ENCODE results near the gene CCDC146.

CCDC146 gene

DNA sequence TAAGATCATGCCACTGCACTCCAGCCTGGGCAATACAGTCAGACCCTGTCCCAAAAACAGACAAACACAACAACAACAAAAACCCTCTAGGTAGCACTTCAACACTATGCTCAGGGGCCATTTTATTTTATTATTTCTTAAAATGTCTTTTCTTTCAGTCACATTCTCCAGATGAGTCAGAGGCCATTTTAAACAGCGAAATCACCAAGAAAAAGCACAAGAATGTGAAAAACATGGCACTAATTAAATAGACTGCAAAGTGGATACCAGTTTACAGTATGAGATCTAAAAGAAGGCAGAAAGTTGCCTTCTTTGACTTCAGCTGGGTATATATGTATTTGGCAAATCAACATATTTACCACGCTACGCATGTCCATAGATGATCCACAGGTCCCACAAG, 83.3 kb downstream of the CCDC146 start:
- Histone ChIP-seq H3K23ac (ENCODE audit: low read length in 2 of 2) (no peak overlapping the region), H3K9ac (ENCODE audit: low read length) (no peak overlapping the region), H3K36me3 (ENCODE audit: control insufficient read depth in 1 of 2, insufficient read depth in 2 of 2, low read depth in 1 of 2, low read length in 2 of 2) (no peaks in the 10 kb centered on the region), H2BK12ac (ENCODE audit: low read length in 2 of 2) (no peak overlapping the region), H3K18ac (ENCODE audit: low read depth in 1 of 2, low read length in 2 of 2) (no peak overlapping the region), H3K4me1 (ENCODE audit: control insufficient read depth, insufficient read depth, low read depth, low read length) (no peaks in the 10 kb centered on the region), H2BK120ac (ENCODE audit: low read depth, low read length) (no peak overlapping the region), H3K14ac (ENCODE audit: low read length in 2 of 2) (no peak overlapping the region), H3K27ac (ENCODE audit: low read length, poor library complexity, severe bottlenecking) (no peak overlapping the region), H3K9me3 (ENCODE audit: control insufficient read depth, low read length) (peaks cover 14% of the 10 kb centered on the region), H3K4ac (ENCODE audit: low read depth in 1 of 2, low read length in 2 of 2) (no peak overlapping the region), H3K27me3 (ENCODE audit: control insufficient read depth in 1 of 2, insufficient read depth in 1 of 2, low read length in 2 of 2) (no peaks in the 10 kb centered on the region), H4K8ac (ENCODE audit: low read length) (no peak overlapping the region), H4K91ac (ENCODE audit: low read length) (no peak overlapping the region), H3K79me1 (replicated peaks; ENCODE audit: low read length, poor library complexity, severe bottlenecking) (no peaks in the 10 kb centered on the region), H2BK15ac (ENCODE audit: low read depth, poor library complexity, severe bottlenecking) (no peak overlapping the region), H2AK5ac (ENCODE audit: low read length, severe bottlenecking) (no peak overlapping the region), H3K4me2 (ENCODE audit: low read length, poor library complexity, severe bottlenecking) (no peak overlapping the region), H3K4me3 (ENCODE audit: insufficient read depth in 1 of 2, low read depth in 1 of 2, low read length in 2 of 2) (no peak overlapping the region), H2AFZ (ENCODE audit: low read depth, low read length) (no peak overlapping the region), H2BK5ac (ENCODE audit: low read depth, low read length, poor library complexity, severe bottlenecking) (no peak overlapping the region)
- DNase-seq, result no peak
- WGBS, result no CpG with 5 or more reads among the region's 3 CpGs

DNA sequence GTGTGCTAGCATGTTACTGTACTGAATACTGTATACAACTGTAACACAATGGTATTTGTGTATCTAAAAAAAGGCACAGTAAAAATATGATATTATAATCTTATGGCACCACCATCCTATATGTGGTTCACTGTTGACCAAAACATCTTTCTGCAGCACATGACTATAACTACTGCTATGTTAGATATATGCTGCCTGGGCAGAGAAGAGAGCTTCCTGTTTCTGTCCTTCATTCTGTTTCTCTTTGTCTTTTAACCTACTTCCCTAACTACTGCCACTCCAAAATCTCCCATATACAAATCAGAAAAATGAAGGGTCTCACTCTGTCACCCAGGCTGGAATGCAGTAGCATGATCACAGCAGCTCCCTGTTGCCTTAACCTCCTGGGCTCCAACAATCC, 86.0 kb downstream of the CCDC146 start:
- H3K4me2 ChIP-seq (ENCODE audit: low read length, poor library complexity, severe bottlenecking), result no peak overlapping the region
- no peak overlapping the region for H2BK120ac ChIP-seq (ENCODE audit: low read depth, low read length)
- H3K36me3 ChIP-seq (ENCODE audit: control insufficient read depth in 1 of 2, insufficient read depth in 2 of 2, low read depth in 1 of 2, low read length in 2 of 2), result no peaks in the 10 kb centered on the region
- H3K18ac ChIP-seq (ENCODE audit: low read depth in 1 of 2, low read length in 2 of 2), result no peak overlapping the region
- H3K27me3 ChIP-seq (ENCODE audit: control insufficient read depth in 1 of 2, insufficient read depth in 1 of 2, low read length in 2 of 2), result no peaks in the 10 kb centered on the region
- DNase-seq, result no peak
- no peaks in the 10 kb centered on the region for H3K79me1 ChIP-seq (replicated peaks; ENCODE audit: low read length, poor library complexity, severe bottlenecking)
- H3K9ac ChIP-seq (ENCODE audit: low read length), result no peak overlapping the region
- peaks cover 14% of the 10 kb centered on the region for H3K9me3 ChIP-seq (ENCODE audit: control insufficient read depth, low read length)
- no peak overlapping the region for H3K4ac ChIP-seq (ENCODE audit: low read depth in 1 of 2, low read length in 2 of 2)
- H2BK12ac ChIP-seq (ENCODE audit: low read length in 2 of 2), result no peak overlapping the region
- no peak overlapping the region for H3K27ac ChIP-seq (ENCODE audit: low read length, poor library complexity, severe bottlenecking)
- H4K91ac ChIP-seq (ENCODE audit: low read length), result no peak overlapping the region
- H3K23ac ChIP-seq (ENCODE audit: low read length in 2 of 2), result no peak overlapping the region
- H2AK5ac ChIP-seq (ENCODE audit: low read length, severe bottlenecking), result no peak overlapping the region
- H2BK5ac ChIP-seq (ENCODE audit: low read depth, low read length, poor library complexity, severe bottlenecking), result no peak overlapping the region
- H3K14ac ChIP-seq (ENCODE audit: low read length in 2 of 2), result no peak overlapping the region
- no peak overlapping the region for H4K8ac ChIP-seq (ENCODE audit: low read length)
- H3K4me1 ChIP-seq (ENCODE audit: control insufficient read depth, insufficient read depth, low read depth, low read length), result no peaks in the 10 kb centered on the region
- no peak overlapping the region for H2BK15ac ChIP-seq (ENCODE audit: low read depth, poor library complexity, severe bottlenecking)
- H2AFZ ChIP-seq (ENCODE audit: low read depth, low read length), result no peak overlapping the region
- no peak overlapping the region for H3K4me3 ChIP-seq (ENCODE audit: insufficient read depth in 1 of 2, low read depth in 1 of 2, low read length in 2 of 2)

DNA sequence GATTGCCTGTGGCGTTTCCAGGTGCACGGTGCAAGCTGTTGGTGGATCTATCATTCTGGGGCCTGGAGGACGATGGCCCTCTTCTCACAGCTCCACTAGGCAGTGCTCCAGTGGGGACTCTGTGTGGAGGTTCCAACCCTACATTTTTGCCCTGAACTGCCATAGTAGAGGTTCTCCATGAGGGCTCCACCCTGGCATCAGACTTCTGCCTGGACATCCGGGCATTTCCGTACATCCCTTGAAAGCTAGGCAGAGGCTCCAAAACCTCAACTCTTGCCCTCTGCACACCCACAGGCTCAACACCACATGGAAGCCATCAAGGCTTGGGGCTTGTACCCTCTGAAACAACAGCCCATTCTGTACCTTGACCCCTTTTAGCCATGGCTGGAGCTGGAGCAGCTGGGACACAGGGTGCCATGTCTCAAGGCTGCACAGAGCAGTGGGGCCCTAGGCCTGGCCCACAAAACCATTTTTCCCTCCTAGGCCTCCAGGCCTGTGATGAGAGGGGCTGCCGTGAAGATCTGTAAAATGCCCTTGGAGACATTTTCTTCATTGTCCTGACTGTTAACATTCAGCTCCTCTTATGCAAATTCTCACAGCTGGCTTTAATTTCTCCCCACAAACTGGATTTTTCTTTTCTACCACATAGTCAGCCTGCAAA, 87.2 kb downstream of the CCDC146 start:
- Histone ChIP-seq H2BK15ac (ENCODE audit: low read depth, poor library complexity, severe bottlenecking) (no peak overlapping the region), H3K36me3 (ENCODE audit: control insufficient read depth in 1 of 2, insufficient read depth in 2 of 2, low read depth in 1 of 2, low read length in 2 of 2) (no peaks in the 10 kb centered on the region), H3K9ac (ENCODE audit: low read length) (no peak overlapping the region), H3K9me3 (ENCODE audit: control insufficient read depth, low read length) (peaks cover 14% of the 10 kb centered on the region), H3K79me1 (replicated peaks; ENCODE audit: low read length, poor library complexity, severe bottlenecking) (no peaks in the 10 kb centered on the region), H3K4me2 (ENCODE audit: low read length, poor library complexity, severe bottlenecking) (no peak overlapping the region), H3K18ac (ENCODE audit: low read depth in 1 of 2, low read length in 2 of 2) (no peak overlapping the region), H4K91ac (ENCODE audit: low read length) (no peak overlapping the region), H3K27ac (ENCODE audit: low read length, poor library complexity, severe bottlenecking) (no peak overlapping the region), H2BK120ac (ENCODE audit: low read depth, low read length) (no peak overlapping the region), H4K8ac (ENCODE audit: low read length) (no peak overlapping the region), H3K4me1 (ENCODE audit: control insufficient read depth, insufficient read depth, low read depth, low read length) (no peaks in the 10 kb centered on the region), H3K23ac (ENCODE audit: low read length in 2 of 2) (no peak overlapping the region), H2AK5ac (ENCODE audit: low read length, severe bottlenecking) (no peak overlapping the region), H2AFZ (ENCODE audit: low read depth, low read length) (no peak overlapping the region), H2BK12ac (ENCODE audit: low read length in 2 of 2) (no peak overlapping the region), H3K4ac (ENCODE audit: low read depth in 1 of 2, low read length in 2 of 2) (no peak overlapping the region), H2BK5ac (ENCODE audit: low read depth, low read length, poor library complexity, severe bottlenecking) (no peak overlapping the region), H3K4me3 (ENCODE audit: insufficient read depth in 1 of 2, low read depth in 1 of 2, low read length in 2 of 2) (no peak overlapping the region), H3K14ac (ENCODE audit: low read length in 2 of 2) (no peak overlapping the region), H3K27me3 (ENCODE audit: control insufficient read depth in 1 of 2, insufficient read depth in 1 of 2, low read length in 2 of 2) (no peaks in the 10 kb centered on the region)
- WGBS, result 87% methylated on average over 6 of the region's 6 CpGs
- no peak for DNase-seq

DNA sequence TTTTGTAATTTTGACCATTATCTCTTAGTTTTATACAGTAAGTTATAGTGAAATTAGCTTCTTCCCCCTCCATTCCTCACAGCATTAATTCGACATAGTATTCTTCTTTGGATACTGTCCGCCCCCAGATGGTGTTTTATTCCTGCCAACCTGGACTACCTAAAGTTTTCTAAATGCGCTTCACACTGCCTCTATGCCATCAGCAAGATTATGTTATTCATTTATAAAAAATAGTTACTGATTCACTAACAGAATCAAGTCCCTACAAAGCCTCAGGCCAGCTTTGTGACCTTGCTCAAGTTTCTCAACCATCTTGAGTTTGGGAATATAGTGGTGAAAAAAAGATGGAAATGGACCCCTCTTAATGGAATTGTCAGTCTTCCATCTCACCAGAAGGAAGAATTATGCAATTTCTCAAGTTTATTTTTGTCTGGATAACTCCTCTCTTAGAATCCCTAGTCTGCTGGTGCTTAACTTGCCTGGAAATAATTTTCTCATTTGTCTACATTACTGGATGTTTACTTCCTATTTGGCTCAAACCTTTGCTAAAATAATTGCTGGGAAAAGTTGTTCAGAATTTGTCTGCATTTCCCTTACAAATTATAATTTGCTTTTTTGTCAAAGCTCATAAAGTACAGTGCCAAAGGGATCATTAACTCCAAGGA, 93.9 kb downstream of the CCDC146 start:
- H3K36me3 ChIP-seq (ENCODE audit: control insufficient read depth in 1 of 2, insufficient read depth in 2 of 2, low read depth in 1 of 2, low read length in 2 of 2), result no peaks in the 10 kb centered on the region
- no peak overlapping the region for H3K4ac ChIP-seq (ENCODE audit: low read depth in 1 of 2, low read length in 2 of 2)
- no peak overlapping the region for H4K91ac ChIP-seq (ENCODE audit: low read length)
- no peaks in the 10 kb centered on the region for H3K4me1 ChIP-seq (ENCODE audit: control insufficient read depth, insufficient read depth, low read depth, low read length)
- peak overlapping the region; percentile 31 for H2BK5ac ChIP-seq (ENCODE audit: low read depth, low read length, poor library complexity, severe bottlenecking)
- H3K14ac ChIP-seq (ENCODE audit: low read length in 2 of 2), result no peak overlapping the region
- H3K27me3 ChIP-seq (ENCODE audit: control insufficient read depth in 1 of 2, insufficient read depth in 1 of 2, low read length in 2 of 2), result no peaks in the 10 kb centered on the region
- no peak overlapping the region for H2AK5ac ChIP-seq (ENCODE audit: low read length, severe bottlenecking)
- peak overlapping the region; percentile 56 for H3K27ac ChIP-seq (ENCODE audit: low read length, poor library complexity, severe bottlenecking)
- WGBS, result 100% methylated on average over 2 of the region's 3 CpGs
- DNase-seq, result no peak
- H3K79me1 ChIP-seq (replicated peaks; ENCODE audit: low read length, poor library complexity, severe bottlenecking), result no peaks in the 10 kb centered on the region
- no peaks in the 10 kb centered on the region for H3K9me3 ChIP-seq (ENCODE audit: control insufficient read depth, low read length)
- H2BK15ac ChIP-seq (ENCODE audit: low read depth, poor library complexity, severe bottlenecking), result no peak overlapping the region
- H2BK12ac ChIP-seq (ENCODE audit: low read length in 2 of 2), result no peak overlapping the region
- H4K8ac ChIP-seq (ENCODE audit: low read length), result no peak overlapping the region
- H3K4me3 ChIP-seq (ENCODE audit: insufficient read depth in 1 of 2, low read depth in 1 of 2, low read length in 2 of 2), result no peak overlapping the region
- no peak overlapping the region for H3K18ac ChIP-seq (ENCODE audit: low read depth in 1 of 2, low read length in 2 of 2)
- peak overlapping the region; percentile 43 for H3K4me2 ChIP-seq (ENCODE audit: low read length, poor library complexity, severe bottlenecking)
- H2BK120ac ChIP-seq (ENCODE audit: low read depth, low read length), result no peak overlapping the region
- H2AFZ ChIP-seq (ENCODE audit: low read depth, low read length), result no peak overlapping the region
- H3K9ac ChIP-seq (ENCODE audit: low read length), result no peak overlapping the region
- H3K23ac ChIP-seq (ENCODE audit: low read length in 2 of 2), result no peak overlapping the region
